ENCODE results near the gene CFAP52. TPM values are rescaled to one million over a fixed set of nuclear protein-coding genes. Genes with fewer than 3 reads are reported as not detected.

CFAP52 gene
- total and polyA plus RNA-seq, 4 donors = 0.33 TPM; not detected in 3

GRCh38 chr17:9645851-9646545 is 69.6 kb downstream of the CFAP52 start:
- 3% methylated on average over 51 of the region's 51 CpGs for WGBS
- H3K27ac ChIP-seq (ENCODE audit: low read depth in 1 of 2, low read length in 2 of 2) = peak overlapping the region; percentile 49 to 73

GRCh38 chr17:9646546-9646885 is 70.1 kb downstream of the CFAP52 start:
- DNase-seq (ENCODE audit: low spot score) = no peak
- WGBS = 50% methylated on average over 8 of the region's 8 CpGs
- no peaks in the 10 kb centered on the region for H3K36me3 ChIP-seq (ENCODE audit: control insufficient read depth in 4 of 4, insufficient read depth in 3 of 4, low read depth in 1 of 4, low read length in 3 of 4)
- TF ChIP-seq TAF1 (conservative IDR thresholded peaks at IDR 0.05) (no peak), JUND (IDR thresholded peaks at IDR 0.05) (no peak), MAX (IDR thresholded peaks at IDR 0.05) (no peak), SP1 (IDR thresholded peaks at IDR 0.05) (no peak), CTCF (IDR thresholded peaks at IDR 0.05; ENCODE audit: low read depth, low read length, missing input control) (no peak), NR2F2 (IDR thresholded peaks at IDR 0.05) (no peak), GABPA (IDR thresholded peaks at IDR 0.05 in 1 of 2, conservative IDR thresholded peaks at IDR 0.05 in 1 of 2) (no peak), EGR1 (IDR thresholded peaks at IDR 0.05; ENCODE audit: low read depth in 2 of 2) (no peak), RXRA (IDR thresholded peaks at IDR 0.05) (no peak), FOXA2 (IDR thresholded peaks at IDR 0.05) (no peak)
- no peaks in the 10 kb centered on the region for H3K9me3 ChIP-seq (ENCODE audit: control insufficient read depth in 4 of 4, low read length in 3 of 4)
- H3K4me1 ChIP-seq (ENCODE audit: control insufficient read depth in 4 of 4, insufficient read depth in 4 of 4, low read length in 3 of 4) = peaks cover 2 to 24% (median 12%) of the 10 kb centered on the region in 4 donors
- H3K4me3 ChIP-seq (ENCODE audit: low read depth in 1 of 3, low read length in 3 of 3) = peak overlapping the region; percentile 51 to 87 (median 76)
- no peaks in the 10 kb centered on the region for H3K27me3 ChIP-seq (ENCODE audit: control insufficient read depth in 4 of 4, insufficient read depth in 4 of 4, low read length in 3 of 4)
- no peak overlapping the region for H3K9ac ChIP-seq (ENCODE audit: low read depth in 1 of 2, low read length in 2 of 2)
- H3K27ac ChIP-seq (ENCODE audit: low read depth in 1 of 2, low read length in 2 of 2) = no peak overlapping the region

More at GRCh38 chr17:9645851-9646545, 69.6 kb downstream of the CFAP52 start:
- peak; percentile 51 for DNase-seq (ENCODE audit: low spot score)
- Histone ChIP-seq H3K4me1 (ENCODE audit: control insufficient read depth in 4 of 4, insufficient read depth in 4 of 4, low read length in 3 of 4) (peaks cover 2 to 24% (median 12%) of the 10 kb centered on the region in 4 donors), H3K27me3 (ENCODE audit: control insufficient read depth in 4 of 4, insufficient read depth in 4 of 4, low read length in 3 of 4) (no peaks in the 10 kb centered on the region), H3K36me3 (ENCODE audit: control insufficient read depth in 4 of 4, insufficient read depth in 3 of 4, low read depth in 1 of 4, low read length in 3 of 4) (no peaks in the 10 kb centered on the region), H3K9me3 (ENCODE audit: control insufficient read depth in 4 of 4, low read length in 3 of 4) (no peaks in the 10 kb centered on the region), H3K4me3 (ENCODE audit: low read depth in 1 of 3, low read length in 3 of 3) (peak overlapping the region; percentile 51 to 87 (median 76)), H3K9ac (ENCODE audit: low read depth in 1 of 2, low read length in 2 of 2) (peak overlapping the region in 1 of 2 donors; percentile 17)
- TF ChIP-seq RAD21 (IDR thresholded peaks at IDR 0.05) = peak in 1 of 2 donors; percentile 22
- TF ChIP-seq RXRA (IDR thresholded peaks at IDR 0.05) = peak in 1 of 2 donors; percentile 17
- TF ChIP-seq SP1 (IDR thresholded peaks at IDR 0.05) = no peak

- Histone ChIP-seq H3K4me3 (ENCODE audit: low read depth in 1 of 3, low read length in 3 of 3) (no peak overlapping the region), H3K36me3 (ENCODE audit: control insufficient read depth in 4 of 4, insufficient read depth in 3 of 4, low read depth in 1 of 4, low read length in 3 of 4) (no peaks in the 10 kb centered on the region), H3K9ac (ENCODE audit: low read depth in 1 of 2, low read length in 2 of 2) (no peak overlapping the region), H3K4me1 (ENCODE audit: control insufficient read depth in 4 of 4, insufficient read depth in 4 of 4, low read length in 3 of 4) (peaks cover 2 to 24% (median 12%) of the 10 kb centered on the region in 4 donors), H3K9me3 (ENCODE audit: control insufficient read depth in 4 of 4, low read length in 3 of 4) (no peaks in the 10 kb centered on the region), H3K27ac (ENCODE audit: low read depth in 1 of 2, low read length in 2 of 2) (no peak overlapping the region), H3K27me3 (ENCODE audit: control insufficient read depth in 4 of 4, insufficient read depth in 4 of 4, low read length in 3 of 4) (no peaks in the 10 kb centered on the region)
- WGBS = 45% methylated on average over 4 of the region's 4 CpGs
- DNase-seq (ENCODE audit: low spot score) = no peak
- no peak for TF ChIP-seq EGR1 (IDR thresholded peaks at IDR 0.05; ENCODE audit: low read depth in 2 of 2)
- TF ChIP-seq HNF4A (conservative IDR thresholded peaks at IDR 0.05) = no peak
- TF ChIP-seq SP1 (IDR thresholded peaks at IDR 0.05) = no peak
- TF ChIP-seq GABPA (IDR thresholded peaks at IDR 0.05 in 1 of 2, conservative IDR thresholded peaks at IDR 0.05 in 1 of 2) = no peak
- TF ChIP-seq MAX (IDR thresholded peaks at IDR 0.05) = no peak
- no peak for TF ChIP-seq RAD21 (IDR thresholded peaks at IDR 0.05)
- no peak for TF ChIP-seq FOXA2 (IDR thresholded peaks at IDR 0.05)
- no peak for TF ChIP-seq ZBTB33 (IDR thresholded peaks at IDR 0.05)
- no peak for TF ChIP-seq YY1 (IDR thresholded peaks at IDR 0.05)
- no peak for TF ChIP-seq RXRA (IDR thresholded peaks at IDR 0.05)
- no peak for TF ChIP-seq FOXA1 (IDR thresholded peaks at IDR 0.05)
- no peak for TF ChIP-seq TAF1 (conservative IDR thresholded peaks at IDR 0.05)
- TF ChIP-seq ATF3 (IDR thresholded peaks at IDR 0.05) = no peak
- TF ChIP-seq HNF4G (IDR thresholded peaks at IDR 0.05) = no peak
- TF ChIP-seq REST (IDR thresholded peaks at IDR 0.05) = no peak
Measured at GRCh38 chr17:9647014-9647413, 70.6 kb downstream of the CFAP52 start.
